K562 (cell line): ENCODE data around the gene LRRC25. TPM values are rescaled to one million over a fixed set of nuclear protein-coding genes. Genes with fewer than 3 reads are reported as not detected.

Experiments used
- BCOR ChIP-seq: fragments of 450-650 bp; IDR thresholded peaks from 2 replicates; pipeline ENCODE4 v1.6.1; 2016
- CHD2 ChIP-seq: IDR thresholded peaks from 2 replicates; pipeline ENCODE4 v1.6.1; 2011; ENCODE audit warnings: low read depth, low read length
- CTCFL ChIP-seq: IDR thresholded peaks from 2 replicates; pipeline ENCODE4 v1.6.1; 2011; ENCODE audit warnings: borderline replicate concordance, low read depth, mild to moderate bottlenecking, moderate library complexity, low read length; ENCODE audit not compliant: insufficient read depth, poor library complexity, severe bottlenecking
- DLX4 ChIP-seq: fragments of 250-450 bp; sonication (Bioruptor Pico); IDR thresholded peaks from 2 replicates; pipeline ENCODE4 v1.6.1; 2021; ENCODE audit warnings: mild to moderate bottlenecking
- E2F5 ChIP-seq: sonication (generic); formaldehyde crosslinking; IDR thresholded peaks from 2 replicates; pipeline ENCODE4 v1.8.0; 2022; ENCODE audit warnings: mild to moderate bottlenecking, missing genetic modification reagents
- ESRRA ChIP-seq: fragments of 450-650 bp; IDR thresholded peaks from 2 replicates; pipeline ENCODE4 v1.6.1; 2014; ENCODE audit warnings: low read depth, mild to moderate bottlenecking, moderate library complexity, borderline replicate concordance
- ETV6 ChIP-seq, 3 experiments: fragments of 150-350 bp in 1 of 3; sonication (generic) in 1 of 3; formaldehyde crosslinking in 1 of 3; IDR thresholded peaks; 2 replicates each; pipeline versions ENCODE4 v1.6.1 to v1.8.0; 2014 to 2022; ENCODE audit warnings: borderline replicate concordance in 2 of 3, low read depth in 2 of 3, antibody characterized with exemption in 1 of 3, low read length in 1 of 3, mild to moderate bottlenecking in 1 of 3, missing genetic modification reagents in 1 of 3
- FOS ChIP-seq: IDR thresholded peaks from 3 replicates; pipeline ENCODE4 v1.6.1; 2011; ENCODE audit not compliant: insufficient read length; ENCODE audit errors: extremely low read depth
- HDAC2 ChIP-seq: fragments of 450-650 bp; IDR thresholded peaks from 2 replicates; pipeline ENCODE4 v1.6.1; 2016; ENCODE audit warnings: mild to moderate bottlenecking
- JUND ChIP-seq, 2 experiments: IDR thresholded peaks; 2 replicates in 1 of 2; 3 replicates in 1 of 2; pipeline ENCODE4 v1.6.1; 2011; ENCODE audit warnings: borderline replicate concordance in 2 of 2, low read depth in 2 of 2, low read length in 2 of 2, improper control_type of control experiment in 1 of 2, missing biosample characterization in 1 of 2, missing genetic modification characterization in 1 of 2, missing genetic modification reagents in 1 of 2
- NFE2L1 ChIP-seq: fragments of 450-650 bp; IDR thresholded peaks from 2 replicates; pipeline ENCODE4 v1.6.1; 2016; ENCODE audit warnings: missing genetic modification characterization, low read depth, mild to moderate bottlenecking, missing compliant biosample characterization, moderate library complexity, borderline replicate concordance
- POLR2G ChIP-seq: fragments of 200-400 bp; formaldehyde crosslinking; IDR thresholded peaks from 2 replicates; pipeline ENCODE4 v1.6.1; 2017; ENCODE audit warnings: low read depth, mild to moderate bottlenecking, antibody characterized with exemption, low read length, moderate library complexity
- POU5F1 ChIP-seq: fragments of 150-350 bp; IDR thresholded peaks from 2 replicates; pipeline ENCODE4 v1.6.1; 2014; ENCODE audit warnings: borderline replicate concordance, low read length, low read depth, mild to moderate bottlenecking; ENCODE audit not compliant: partially characterized antibody
- RBFOX2 ChIP-seq: fragments of 200-400 bp; formaldehyde crosslinking; IDR thresholded peaks from 2 replicates; pipeline ENCODE4 v1.6.1; 2017; ENCODE audit warnings: low read depth, mild to moderate bottlenecking, low read length, moderate library complexity
- SIRT6 ChIP-seq: IDR thresholded peaks from one replicate; pipeline ENCODE4 v1.6.1; 2012; ENCODE audit warnings: low read depth, mild to moderate bottlenecking, control low read depth, inconsistent platforms, low read length, moderate library complexity
- SMARCA5 ChIP-seq: fragments of 450-650 bp; IDR thresholded peaks from 2 replicates; pipeline ENCODE4 v1.6.1; 2016
- SMC3 ChIP-seq: conservative IDR thresholded peaks from 2 replicates; pipeline ENCODE4 v1.6.1; 2011; ENCODE audit warnings: low read depth, low read length, improper control_type of control experiment; ENCODE audit not compliant: insufficient read depth
- SOX6 ChIP-seq: fragments of 450-650 bp; IDR thresholded peaks from 2 replicates; pipeline ENCODE4 v1.6.1; 2014; ENCODE audit warnings: mild to moderate bottlenecking
- SRSF9 ChIP-seq: fragments of 200-400 bp; formaldehyde crosslinking; IDR thresholded peaks from 2 replicates; pipeline ENCODE4 v1.6.1; 2017; ENCODE audit warnings: low read depth, low read length, borderline replicate concordance
- TEAD2 ChIP-seq: fragments of 450-650 bp; IDR thresholded peaks from 2 replicates; pipeline ENCODE4 v1.6.1; 2016; ENCODE audit warnings: missing genetic modification characterization, control low read depth, missing compliant biosample characterization
- ZC3H4 ChIP-seq: sonication (generic); formaldehyde crosslinking; IDR thresholded peaks from 2 replicates; pipeline ENCODE4 v1.9.0; 2021; ENCODE audit warnings: missing genetic modification reagents, borderline replicate concordance
- ZNF232 ChIP-seq: sonication (generic); formaldehyde crosslinking; IDR thresholded peaks from 2 replicates; pipeline ENCODE4 v1.8.0; 2022; ENCODE audit warnings: mild to moderate bottlenecking, missing genetic modification reagents
- ZNF699 ChIP-seq: fragments of 250-450 bp; sonication (Bioruptor Pico); IDR thresholded peaks from 2 replicates; pipeline ENCODE4 v1.8.0; 2021; ENCODE audit warnings: mild to moderate bottlenecking, moderate library complexity; ENCODE audit not compliant: insufficient replicate concordance
- polyA plus RNA-seq, 8 experiments: library from polyadenylated mRNA; depleted of rRNA in 4 of 8; stranded (reverse) in 5 of 8; unstranded in 3 of 8; fragments of >200 nt; fragmentation: Nextera tagmentation in 2 of 8; fragmentation: Illumina TruSeq in 1 of 8; extraction: Ambion mirVana in 2 of 8; extraction: Trizol in 1 of 8; gene quantifications; 2 replicates each; pipeline versions ENCODE4 v1.2.1 to v1.2.3, GENCODE V29; 2011 to 2014; ENCODE audit warnings: inconsistent platforms in 1 of 8, missing spikeins in 1 of 8
- total RNA-seq, 7 experiments: library from RNA; depleted of rRNA in 6 of 7; stranded (reverse); fragments of >200 nt in 6 of 7; fragmentation: Illumina TruSeq in 2 of 7; extraction: Trizol in 2 of 7; gene quantifications; 2 replicates each; pipeline versions ENCODE4 v1.2.1 to v1.2.3, GENCODE V29; 2011 to 2021; ENCODE audit warnings: low replicate concordance in 1 of 7

The LRRC25 gene
- total and polyA plus RNA-seq, 9 of the 15 experiments (the other 6 are each of a cell fraction or from before 2014, with no cell fraction given), result 0.07 to 0.36 (median 0.10) TPM; not detected in 3

- peak; percentile 69 for TF ChIP-seq POLR2G
- 0 out of 2 replicates have a peak, but pooled peaks have one; percentile 26 for TF ChIP-seq HDAC2
- no peak for TF ChIP-seq POU5F1
- TF ChIP-seq DLX4 (CRISPR knock-in tag), result no peak
- no peak for TF ChIP-seq CTCFL
- no peak for TF ChIP-seq SMC3
- TF ChIP-seq TEAD2 (tag), result no peak
- no peak for TF ChIP-seq E2F5 (CRISPR knock-in tag)
- peak; percentile 87 for TF ChIP-seq BCOR
- TF ChIP-seq RBFOX2, result peak; percentile 57
- TF ChIP-seq ZNF232, result no peak
- no peak for TF ChIP-seq SIRT6
- no peak for TF ChIP-seq FOS
- TF ChIP-seq NFE2L1 (tag), result no peak
- no peak for TF ChIP-seq JUND (IDR thresholded peaks at IDR 0.05; ENCODE audit: borderline replicate concordance, low read depth, low read length)
- no peak for TF ChIP-seq JUND (tag; IDR thresholded peaks at IDR 0.05; ENCODE audit: borderline replicate concordance, low read depth, low read length)
- TF ChIP-seq ESRRA, result peak; percentile 74
- no peak for TF ChIP-seq CHD2
- no peak for TF ChIP-seq ZC3H4 (CRISPR knock-in tag)
- no peak for TF ChIP-seq SOX6
- TF ChIP-seq SMARCA5, result peak; percentile 79
- no peak for TF ChIP-seq ZNF699 (CRISPR knock-in tag)
- no peak for TF ChIP-seq SRSF9
- no peak for TF ChIP-seq ETV6 (IDR thresholded peaks at IDR 0.05; ENCODE audit: borderline replicate concordance in 1 of 2, low read depth in 2 of 2, low read length in 1 of 2)
- no peak for TF ChIP-seq ETV6 (CRISPR knock-in tag; IDR thresholded peaks at IDR 0.05; ENCODE audit: borderline replicate concordance)
Measured at GRCh38 chr19:18391509-18392075, 5.8 kb downstream of the LRRC25 start (continued).
